Hepatocyte (in vitro differentiated cells): ENCODE measurements around the gene PLPPR1. TPM values are rescaled to one million over a fixed set of nuclear protein-coding genes. Genes with fewer than 3 reads are reported as not detected.
"Not testable (repeated sequence)": the region's sequence is repeated elsewhere in the genome, so short reads cannot be mapped to it uniquely, and the experiment has no call there.

Source experiments
- DNase-seq: peaks from one replicate; pipeline ENCODE4 v3.0.0-alpha.2; 2016; ENCODE audit warnings: low spot score
- H2AFZ ChIP-seq: fragments of 200-600 bp; sonication (generic); 2 replicates; pipeline ENCODE4 v1.6.0; 2016; ENCODE audit warnings: antibody characterized with exemption, mild to moderate bottlenecking
- H3K27ac ChIP-seq: fragments of 200-600 bp; sonication (generic); 2 replicates; pipeline ENCODE4 v1.5.1; 2016; ENCODE audit warnings: mild to moderate bottlenecking
- H3K27me3 ChIP-seq: fragments of 200-600 bp; sonication (generic); 2 replicates; pipeline ENCODE4 v1.6.1; 2016
- H3K36me3 ChIP-seq: fragments of 200-600 bp; sonication (generic); replicated peaks from 2 replicates; pipeline ENCODE4 v1.5.1; 2016; ENCODE audit warnings: low read depth; ENCODE audit not compliant: insufficient read depth
- H3K4me1 ChIP-seq: fragments of 200-600 bp; sonication (generic); 2 replicates; pipeline ENCODE4 v1.5.1; 2016; ENCODE audit warnings: mild to moderate bottlenecking, moderate library complexity; ENCODE audit not compliant: insufficient read depth
- H3K4me2 ChIP-seq: fragments of 200-600 bp; sonication (generic); 2 replicates; pipeline ENCODE4 v1.6.0; 2016
- H3K4me3 ChIP-seq: fragments of 200-600 bp; sonication (generic); 2 replicates; pipeline ENCODE4 v1.5.1; 2016; ENCODE audit warnings: mild to moderate bottlenecking
- H3K79me2 ChIP-seq: fragments of 200-600 bp; sonication (generic); 2 replicates; pipeline ENCODE4 v1.6.0; 2017; ENCODE audit warnings: mild to moderate bottlenecking
- H3K9me2 ChIP-seq: fragments of 200-600 bp; sonication (generic); replicated peaks from 2 replicates; pipeline ENCODE4 v1.6.0; 2017; ENCODE audit warnings: mild to moderate bottlenecking; ENCODE audit not compliant: insufficient read depth
- H3K9me3 ChIP-seq: fragments of 200-600 bp; sonication (generic); 2 replicates; pipeline ENCODE4 v1.5.1; 2016; ENCODE audit warnings: low read depth, mild to moderate bottlenecking
- H4K20me1 ChIP-seq: fragments of 200-600 bp; sonication (generic); 2 replicates; pipeline ENCODE4 v1.6.0; 2016; ENCODE audit warnings: mild to moderate bottlenecking; ENCODE audit not compliant: insufficient read depth, poor library complexity, severe bottlenecking
- EZH2 ChIP-seq: fragments of 200-600 bp; sonication (generic); IDR thresholded peaks from 2 replicates; pipeline ENCODE4 v1.6.1; 2016; ENCODE audit warnings: antibody characterized with exemption, mild to moderate bottlenecking, borderline replicate concordance
- EZH2phosphoT487 ChIP-seq: fragments of 200-600 bp; sonication (generic); IDR thresholded peaks from one replicate; pipeline ENCODE4 v1.6.1; 2018; ENCODE audit warnings: antibody characterized with exemption, mild to moderate bottlenecking, low read depth, moderate library complexity; ENCODE audit not compliant: unreplicated experiment, severe bottlenecking
- WGBS: methylation state at CpG from one replicate; pipeline ENCODE4 v1.1.6; 2016; ENCODE audit warnings: low lambda C conversion rate; ENCODE audit errors: missing lambda C conversion rate; 5-methylcytosine and 5-hydroxymethylcytosine counted together
- polyA plus RNA-seq: library from polyadenylated mRNA; unstranded; fragments of >200 nt; fragmentation: Nextera tagmentation; extraction: Ambion mirVana; gene quantifications from 2 replicates; pipeline ENCODE4 v1.2.1, GENCODE V29; 2016
- total RNA-seq: library from RNA; depleted of rRNA; stranded (reverse); fragments of >200 nt; gene quantifications from 2 replicates; pipeline ENCODE4 v1.2.3, GENCODE V29; 2014
- TF ChIP-seq, protein P1 (sequence below): fragments of 200-600 bp; sonication (generic); IDR thresholded peaks from 2 replicates; pipeline ENCODE4 v1.5.1; 2016; ENCODE audit warnings: antibody characterized with exemption, mild to moderate bottlenecking; ENCODE audit not compliant: poor library complexity

Gene PLPPR1
- total and polyA plus RNA-seq, 2 experiments from 2014 or later, result 0.27 to 2.1 TPM

DNA sequence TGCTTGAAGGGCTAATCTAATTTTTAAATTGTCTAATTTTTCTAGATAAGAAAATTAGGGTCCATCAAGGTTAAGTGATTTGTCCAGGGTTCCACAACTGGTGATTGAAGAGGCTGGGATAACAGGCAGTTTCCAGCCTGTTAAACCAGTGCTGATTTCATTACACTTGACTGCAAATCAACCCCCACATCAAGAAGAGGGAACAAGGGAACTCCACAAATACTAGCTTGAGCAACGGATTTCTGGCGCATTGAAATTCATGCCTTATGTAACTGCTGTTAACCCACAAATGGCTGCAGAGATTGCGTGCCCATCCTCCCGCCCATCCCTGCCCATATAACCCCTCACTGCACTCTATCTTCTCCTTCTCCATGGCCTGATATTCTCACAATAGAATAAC is 10.0 kb downstream of the PLPPR1 start:
- Histone ChIP-seq H2AFZ (no peak overlapping the region), H3K4me3 (no peak overlapping the region), H3K9me3 (no peaks in the 10 kb centered on the region), H3K27me3 (peaks cover 16% of the 10 kb centered on the region), H3K36me3 (no peaks in the 10 kb centered on the region), H3K9me2 (no peaks in the 10 kb centered on the region), H3K27ac (no peak overlapping the region), H3K4me1 (no peaks in the 10 kb centered on the region), H3K4me2 (no peak overlapping the region), H3K79me2 (no peaks in the 10 kb centered on the region), H4K20me1 (no peaks in the 10 kb centered on the region)
- no peak for DNase-seq
- TF ChIP-seq, protein P1, sequence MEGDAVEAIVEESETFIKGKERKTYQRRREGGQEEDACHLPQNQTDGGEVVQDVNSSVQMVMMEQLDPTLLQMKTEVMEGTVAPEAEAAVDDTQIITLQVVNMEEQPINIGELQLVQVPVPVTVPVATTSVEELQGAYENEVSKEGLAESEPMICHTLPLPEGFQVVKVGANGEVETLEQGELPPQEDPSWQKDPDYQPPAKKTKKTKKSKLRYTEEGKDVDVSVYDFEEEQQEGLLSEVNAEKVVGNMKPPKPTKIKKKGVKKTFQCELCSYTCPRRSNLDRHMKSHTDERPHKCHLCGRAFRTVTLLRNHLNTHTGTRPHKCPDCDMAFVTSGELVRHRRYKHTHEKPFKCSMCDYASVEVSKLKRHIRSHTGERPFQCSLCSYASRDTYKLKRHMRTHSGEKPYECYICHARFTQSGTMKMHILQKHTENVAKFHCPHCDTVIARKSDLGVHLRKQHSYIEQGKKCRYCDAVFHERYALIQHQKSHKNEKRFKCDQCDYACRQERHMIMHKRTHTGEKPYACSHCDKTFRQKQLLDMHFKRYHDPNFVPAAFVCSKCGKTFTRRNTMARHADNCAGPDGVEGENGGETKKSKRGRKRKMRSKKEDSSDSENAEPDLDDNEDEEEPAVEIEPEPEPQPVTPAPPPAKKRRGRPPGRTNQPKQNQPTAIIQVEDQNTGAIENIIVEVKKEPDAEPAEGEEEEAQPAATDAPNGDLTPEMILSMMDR, result no peak
- TF ChIP-seq EZH2, result no peak
- 83% methylated on average over 4 of the region's 4 CpGs for WGBS

DNA sequence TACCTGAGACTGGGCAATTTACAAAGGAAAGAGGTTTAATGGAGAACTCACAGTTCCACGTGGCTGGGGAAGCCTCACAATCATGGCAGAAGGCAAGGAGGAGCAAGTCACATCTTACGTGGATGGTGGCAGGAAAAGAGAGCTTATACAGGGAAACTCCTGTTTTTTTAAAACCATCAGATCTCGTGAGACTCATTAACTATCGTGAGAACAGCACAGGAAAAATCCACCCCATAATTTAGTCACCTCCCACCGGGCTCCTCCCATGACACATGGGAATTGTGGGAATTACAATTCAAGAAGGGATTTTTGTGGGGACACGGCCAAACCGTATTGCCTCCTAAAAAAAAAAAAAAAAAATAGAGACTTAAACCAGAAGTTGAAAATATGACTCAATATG is 11.1 kb downstream of the PLPPR1 start:
- not testable (repeated sequence) for H3K4me3 ChIP-seq, H3K36me3 ChIP-seq, H3K9me2 ChIP-seq, DNase-seq, H3K27me3 ChIP-seq, H4K20me1 ChIP-seq, H3K4me1 ChIP-seq, H3K79me2 ChIP-seq, H3K9me3 ChIP-seq, H2AFZ ChIP-seq, H3K27ac ChIP-seq, H3K4me2 ChIP-seq
- WGBS, result 88% methylated on average over 7 of the region's 7 CpGs

DNA sequence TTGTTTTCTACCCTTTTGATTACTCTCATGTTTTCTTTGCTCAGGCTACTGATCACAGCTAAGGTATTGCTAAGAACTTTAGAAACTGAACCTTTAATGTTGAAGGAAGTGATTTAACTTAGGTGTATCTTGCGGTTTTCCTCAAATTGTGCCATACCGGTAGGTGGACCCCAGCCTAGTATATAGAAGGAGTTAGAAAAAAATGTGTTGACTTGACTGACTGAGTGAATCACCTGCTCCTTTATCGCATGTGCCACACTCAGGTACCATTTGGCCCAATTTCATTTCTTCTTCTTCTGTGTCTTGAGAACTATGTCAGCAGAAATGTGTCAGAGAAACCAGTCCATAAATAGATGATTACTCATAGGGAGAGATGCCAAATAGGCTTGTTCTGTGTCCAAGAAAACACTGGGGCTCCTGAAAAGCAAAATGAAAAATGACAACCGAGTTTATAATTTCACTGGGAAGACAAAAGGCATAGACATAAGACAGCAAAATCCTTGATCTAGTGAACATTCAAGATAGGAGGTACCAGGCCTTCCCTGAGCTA is 19.4 kb downstream of the PLPPR1 start:
- Histone ChIP-seq H3K9me2 (no peaks in the 10 kb centered on the region), H3K27me3 (no peaks in the 10 kb centered on the region), H3K27ac (no peak overlapping the region), H2AFZ (no peak overlapping the region), H4K20me1 (no peaks in the 10 kb centered on the region), H3K4me3 (no peak overlapping the region), H3K4me2 (no peak overlapping the region), H3K36me3 (no peaks in the 10 kb centered on the region), H3K79me2 (no peaks in the 10 kb centered on the region), H3K4me1 (no peaks in the 10 kb centered on the region), H3K9me3 (no peaks in the 10 kb centered on the region)
- TF ChIP-seq, protein P1, result no peak
- no peak for TF ChIP-seq EZH2
- no peak for TF ChIP-seq EZH2phosphoT487
- no peak for DNase-seq
- WGBS, result 92% methylated on average over 4 of the region's 4 CpGs

DNA sequence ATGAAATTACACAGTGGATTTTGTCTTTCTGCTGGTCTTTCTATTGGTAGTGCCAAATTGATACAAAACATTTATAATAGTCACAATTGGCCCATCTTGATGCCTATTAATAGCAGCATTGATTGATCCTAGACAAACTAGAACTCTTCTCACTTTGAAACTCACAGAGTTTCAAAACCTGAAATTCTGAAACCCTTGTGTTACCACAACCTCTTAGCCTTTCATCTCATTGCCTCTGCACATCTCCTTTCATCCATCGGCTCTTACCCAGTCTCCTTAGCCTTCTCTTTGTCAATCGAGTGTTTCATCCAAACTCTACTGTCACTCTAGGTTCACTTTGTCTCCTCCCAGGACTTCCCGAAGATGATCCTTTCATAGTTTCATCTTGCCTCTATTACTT is 22.1 kb downstream of the PLPPR1 start:
- Histone ChIP-seq H3K27me3 (no peaks in the 10 kb centered on the region), H2AFZ (no peak overlapping the region), H4K20me1 (no peaks in the 10 kb centered on the region), H3K4me1 (no peaks in the 10 kb centered on the region), H3K27ac (no peak overlapping the region), H3K36me3 (no peaks in the 10 kb centered on the region), H3K9me2 (no peaks in the 10 kb centered on the region), H3K4me2 (no peak overlapping the region), H3K4me3 (no peak overlapping the region), H3K9me3 (no peaks in the 10 kb centered on the region), H3K79me2 (no peaks in the 10 kb centered on the region)
- DNase-seq, result no peak
- TF ChIP-seq, protein P1, result no peak
- no peak for TF ChIP-seq EZH2
- TF ChIP-seq EZH2phosphoT487, result no peak
- WGBS, result 86% methylated on average over 3 of the region's 3 CpGs
